Endodermal cell (in vitro differentiated cells): ENCODE data around the gene ABHD8. TPM values are rescaled to one million over a fixed set of nuclear protein-coding genes. Genes with fewer than 3 reads are reported as not detected.

Experiments used
- DNase-seq: peaks from one replicate; pipeline ENCODE4 v3.0.0-alpha.2; 2017
- H3K27ac ChIP-seq: 2 replicates; pipeline ENCODE4 v1.5.1; 2013; ENCODE audit warnings: mild to moderate bottlenecking, low read depth, low read length, moderate library complexity
- H3K27me3 ChIP-seq: 2 replicates; pipeline ENCODE4 v1.6.1; 2013; ENCODE audit warnings: mild to moderate bottlenecking, low read length, moderate library complexity; ENCODE audit not compliant: insufficient read depth, control insufficient read depth, poor library complexity, severe bottlenecking
- H3K36me3 ChIP-seq: 2 replicates; pipeline ENCODE4 v1.7.0; 2013; ENCODE audit warnings: mild to moderate bottlenecking, low read length, moderate library complexity; ENCODE audit not compliant: control insufficient read depth, insufficient read depth
- H3K4me1 ChIP-seq: one replicate; pipeline ENCODE4 v1.7.0; 2013; ENCODE audit warnings: low read length; ENCODE audit not compliant: control insufficient read depth, insufficient read depth
- H3K4me3 ChIP-seq: 2 replicates; pipeline ENCODE4 v1.5.1; 2013; ENCODE audit warnings: mild to moderate bottlenecking, low read length, moderate library complexity
- H3K9ac ChIP-seq: 2 replicates; pipeline ENCODE4 v1.6.1; 2013; ENCODE audit warnings: mild to moderate bottlenecking, low read length, moderate library complexity; ENCODE audit not compliant: poor library complexity, severe bottlenecking; ENCODE audit errors: extremely low read depth
- H3K9me3 ChIP-seq: 2 replicates; pipeline ENCODE4 v1.6.1; 2013; ENCODE audit warnings: mild to moderate bottlenecking, low read length, moderate library complexity; ENCODE audit not compliant: control insufficient read depth
- H3K27ac Mint-ChIP-seq: 2 replicates; pipeline ENCODE4 v1.8.0; 2020; ENCODE audit warnings: mixed read lengths
- H3K27me3 Mint-ChIP-seq: 2 replicates; pipeline ENCODE4 v1.8.0; 2021; ENCODE audit warnings: mild to moderate bottlenecking, mixed read lengths; ENCODE audit not compliant: insufficient read depth
- H3K36me3 Mint-ChIP-seq: 2 replicates; pipeline ENCODE4 v1.8.0; 2020; ENCODE audit warnings: low read depth, mixed read lengths
- H3K4me1 Mint-ChIP-seq: 2 replicates; pipeline ENCODE4 v1.8.0; 2020; ENCODE audit warnings: mixed read lengths
- H3K4me3 Mint-ChIP-seq: 2 replicates; pipeline ENCODE4 v1.8.0; 2020; ENCODE audit warnings: mild to moderate bottlenecking, moderate library complexity, mixed read lengths
- H3K9me3 Mint-ChIP-seq: 2 replicates; pipeline ENCODE4 v1.8.0; 2020; ENCODE audit warnings: mild to moderate bottlenecking, mixed read lengths
- CTCF ChIP-seq: fragments of 200-600 bp; sonication (generic); conservative IDR thresholded peaks from 2 replicates; pipeline ENCODE4 v1.5.0; 2021; ENCODE audit warnings: antibody characterized with exemption, mild to moderate bottlenecking
- WGBS, 2 experiments: methylation state at CpG; one replicate each; pipeline versions ENCODE4 v1.1.5 to v1.1.7; 2013; ENCODE audit warnings: missing lambda C conversion rate in 2 of 2, mixed read lengths in 1 of 2; ENCODE audit not compliant: insufficient coverage in 1 of 2, insufficient read length in 1 of 2; 5-methylcytosine and 5-hydroxymethylcytosine counted together
- total RNA-seq, 2 donors: library from RNA; stranded (reverse); fragmentation: NEBNext Ultra II Directional in 1 of 2; extraction: Animal tissue kit (Norgen Biotek cat#: 25700) in 1 of 2; gene quantifications; 2 replicates in 1 of 2; 3 replicates in 1 of 2; pipeline ENCODE4 v1.2.1, GENCODE V29; 2021

The ABHD8 gene
- total RNA-seq, 2 donors from 2014 or later, result 11.6 to 21.1 TPM

GRCh38 chr19:17323964-17324332, 20.7 kb upstream of the ABHD8 start:
- no peak overlapping the region for H3K4me3 Mint-ChIP-seq
- peaks cover 27% of the 10 kb centered on the region for H3K36me3 Mint-ChIP-seq
- Histone ChIP-seq H3K36me3 (peaks cover 11% of the 10 kb centered on the region), H3K27me3 (no peaks in the 10 kb centered on the region), H3K4me1 (no peaks in the 10 kb centered on the region), H3K27ac (no peak overlapping the region), H3K9ac (no peak overlapping the region), H3K9me3 (no peaks in the 10 kb centered on the region), H3K4me3 (no peak overlapping the region)
- H3K4me1 Mint-ChIP-seq, result peaks cover 1% of the 10 kb centered on the region
- WGBS, 2 experiments, result 95 to 100% methylated on average over 1 to 7 of the region's 7 CpGs
- no peak for TF ChIP-seq CTCF
- H3K27ac Mint-ChIP-seq, result no peak overlapping the region
- H3K27me3 Mint-ChIP-seq, result peaks cover 3% of the 10 kb centered on the region
- H3K9me3 Mint-ChIP-seq, result no peaks in the 10 kb centered on the region
- DNase-seq, result peak; percentile 47

GRCh38 chr19:17323300-17323963, 20.2 kb upstream of the ABHD8 start:
- H3K27ac Mint-ChIP-seq, result no peak overlapping the region
- H3K27me3 ChIP-seq, result no peaks in the 10 kb centered on the region
- no peak for TF ChIP-seq CTCF
- peaks cover 1% of the 10 kb centered on the region for H3K27me3 Mint-ChIP-seq
- no peak overlapping the region for H3K4me3 ChIP-seq
- peaks cover 27% of the 10 kb centered on the region for H3K36me3 Mint-ChIP-seq
- H3K4me3 Mint-ChIP-seq, result no peak overlapping the region
- no peaks in the 10 kb centered on the region for H3K9me3 Mint-ChIP-seq
- H3K9ac ChIP-seq, result no peak overlapping the region
- H3K4me1 Mint-ChIP-seq, result peaks cover 1% of the 10 kb centered on the region
- peak; percentile 33 for DNase-seq
- peaks cover 11% of the 10 kb centered on the region for H3K36me3 ChIP-seq
- 95 to 97% methylated on average over 28 to 54 of the region's 56 CpGs for WGBS, 2 experiments
- no peaks in the 10 kb centered on the region for H3K4me1 ChIP-seq
- no peak overlapping the region for H3K27ac ChIP-seq
- no peaks in the 10 kb centered on the region for H3K9me3 ChIP-seq

- Mint-ChIP-seq H3K9me3 (no peaks in the 10 kb centered on the region), H3K4me3 (no peak overlapping the region), H3K4me1 (peaks cover 1% of the 10 kb centered on the region), H3K27me3 (peaks cover 1% of the 10 kb centered on the region), H3K27ac (peak overlapping the region; percentile 58), H3K36me3 (peaks cover 28% of the 10 kb centered on the region)
- no peak for TF ChIP-seq CTCF
- 95 to 99% methylated on average over 9 of the region's 10 CpGs for WGBS, 2 experiments
- Histone ChIP-seq H3K9me3 (no peaks in the 10 kb centered on the region), H3K27me3 (no peaks in the 10 kb centered on the region), H3K9ac (no peak overlapping the region), H3K4me1 (no peaks in the 10 kb centered on the region), H3K36me3 (peaks cover 11% of the 10 kb centered on the region), H3K27ac (peak overlapping the region; percentile 16), H3K4me3 (no peak overlapping the region)
- DNase-seq, result no peak
Observed at GRCh38 chr19:17322854-17323253, 19.6 kb upstream of the ABHD8 start.
